ENCODE data around the gene PCDHGA5.
"Not testable (repeated sequence)": the region's sequence is repeated elsewhere in the genome, so short reads cannot be mapped to it uniquely, and the experiment has no call there.

PCDHGA5 gene

DNA sequence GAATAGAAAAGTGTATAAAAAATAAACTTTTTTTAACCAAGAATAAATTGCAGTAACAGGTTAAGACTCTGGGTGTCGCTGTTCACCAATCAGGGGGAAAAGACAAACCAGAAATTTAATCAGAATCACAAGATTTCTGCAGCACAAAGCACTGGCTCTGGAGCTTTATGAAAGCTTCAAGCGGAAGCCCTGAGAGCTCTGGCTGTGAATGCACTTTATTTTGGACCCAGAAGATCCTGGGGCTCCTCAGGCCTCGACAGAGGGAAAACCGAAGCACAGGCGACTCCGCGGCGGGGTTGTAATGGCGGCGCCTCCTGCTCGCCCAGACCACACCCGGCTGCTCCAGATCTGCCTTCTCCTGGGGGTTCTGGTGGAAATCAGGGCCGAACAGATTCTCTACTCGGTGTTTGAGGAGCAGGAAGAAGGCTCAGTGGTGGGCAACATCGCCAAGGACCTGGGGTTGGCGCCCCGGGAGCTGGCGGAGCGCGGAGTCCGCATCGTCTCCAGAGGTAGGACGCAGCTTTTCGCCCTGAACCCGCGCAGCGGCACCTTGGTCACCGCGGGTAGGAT lies 9.0 kb upstream of the PCDHGA5 start, which contains the start of gene PCDHGA4:
PCDHGA4 (plus strand) TSS at position 122 of the 570 bp plus-strand sequence; CDS start at position 209, 87 bp downstream.
- no peak for DNase-seq

DNA sequence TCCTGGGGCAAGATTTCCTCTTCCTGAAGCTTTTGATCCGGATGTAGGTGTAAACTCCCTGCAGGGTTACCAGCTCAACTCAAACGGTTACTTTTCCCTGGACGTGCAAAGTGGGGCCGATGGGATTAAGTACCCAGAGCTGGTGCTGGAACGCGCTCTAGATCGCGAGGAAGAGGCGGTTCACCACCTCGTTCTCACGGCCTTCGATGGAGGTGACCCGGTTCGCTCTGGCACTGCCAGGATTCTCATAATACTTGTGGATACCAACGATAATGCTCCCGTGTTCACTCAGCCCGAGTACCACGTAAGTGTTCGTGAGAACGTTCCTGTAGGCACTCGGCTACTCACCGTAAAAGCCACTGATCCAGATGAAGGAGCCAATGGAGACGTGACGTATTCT lies 8.3 kb upstream of the PCDHGA5 start:
- no peak for DNase-seq

- no peak for DNase-seq
Observed at GRCh38 chr5:141356133-141356532, 7.8 kb upstream of the PCDHGA5 start.

GRCh38 chr5:141356950-141357349 lies 7.0 kb upstream of the PCDHGA5 start:
- no peak for DNase-seq

- DNase-seq, result peak; percentile 18
Observed at GRCh38 chr5:141359790-141360426, 4.1 kb upstream of the PCDHGA5 start, which contains the start of gene PCDHGB2. PCDHGB2 (plus strand) TSS chr5:141359994; CDS start chr5:141360136, 142 bp downstream.

DNA sequence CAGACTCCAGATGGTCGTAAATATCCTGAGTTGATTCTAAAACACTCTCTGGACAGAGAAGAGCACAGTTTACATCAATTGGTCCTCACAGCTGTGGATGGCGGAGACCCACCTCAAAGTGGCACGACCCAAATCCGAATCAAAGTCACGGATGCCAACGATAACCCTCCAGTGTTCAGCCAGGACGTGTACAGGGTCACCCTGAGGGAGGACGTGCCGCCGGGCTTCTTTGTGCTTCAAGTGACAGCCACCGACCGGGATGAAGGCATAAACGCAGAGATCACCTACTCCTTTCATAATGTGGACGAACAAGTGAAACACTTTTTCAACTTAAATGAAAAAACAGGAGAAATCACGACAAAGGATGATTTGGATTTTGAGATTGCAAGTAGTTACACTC lies 3.3 kb upstream of the PCDHGA5 start:
- DNase-seq, result no peak

GRCh38 chr5:141362719-141363118 lies 1.2 kb upstream of the PCDHGA5 start:
- DNase-seq, result no peak

DNA sequence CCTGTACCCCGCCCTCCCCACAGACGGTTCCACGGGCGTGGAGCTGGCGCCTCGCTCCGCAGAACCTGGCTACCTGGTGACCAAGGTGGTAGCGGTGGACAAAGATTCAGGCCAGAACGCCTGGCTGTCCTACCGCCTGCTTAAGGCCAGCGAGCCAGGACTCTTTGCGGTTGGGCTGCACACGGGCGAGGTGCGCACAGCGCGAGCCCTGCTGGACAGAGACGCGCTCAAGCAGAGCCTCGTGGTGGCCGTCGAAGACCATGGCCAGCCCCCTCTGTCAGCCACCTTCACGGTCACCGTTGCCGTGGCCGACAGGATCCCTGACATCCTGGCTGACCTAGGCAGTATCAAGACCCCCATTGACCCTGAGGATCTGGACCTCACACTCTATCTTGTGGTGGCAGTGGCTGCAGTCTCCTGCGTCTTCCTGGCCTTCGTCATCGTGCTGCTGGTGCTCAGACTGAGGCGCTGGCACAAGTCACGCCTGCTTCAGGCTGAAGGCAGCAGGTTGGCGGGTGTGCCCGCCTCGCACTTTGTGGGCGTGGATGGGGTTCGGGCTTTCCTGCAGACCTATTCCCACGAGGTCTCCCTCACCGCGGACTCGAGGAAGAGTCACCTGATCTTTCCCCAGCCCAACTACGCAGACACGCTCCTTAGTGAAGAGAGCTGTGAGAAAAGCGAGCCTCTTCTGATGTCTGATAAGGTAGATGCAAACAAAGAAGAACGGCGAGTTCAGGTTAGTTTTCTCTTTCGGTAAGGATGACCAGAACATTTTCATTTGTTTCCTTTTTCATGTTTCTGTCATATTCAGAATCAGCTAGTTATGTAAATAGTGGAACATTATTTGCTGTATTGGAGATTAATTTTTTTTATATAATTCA lies 2.3 kb downstream of the PCDHGA5 start:
- DNase-seq, result no peak

- no peak for DNase-seq
Observed at GRCh38 chr5:141369994-141370848, 6.3 kb downstream of the PCDHGA5 start, which contains the start of gene PCDHGB3. PCDHGB3 (plus strand) TSS chr5:141370242; CDS start chr5:141370395, 153 bp downstream.

DNA sequence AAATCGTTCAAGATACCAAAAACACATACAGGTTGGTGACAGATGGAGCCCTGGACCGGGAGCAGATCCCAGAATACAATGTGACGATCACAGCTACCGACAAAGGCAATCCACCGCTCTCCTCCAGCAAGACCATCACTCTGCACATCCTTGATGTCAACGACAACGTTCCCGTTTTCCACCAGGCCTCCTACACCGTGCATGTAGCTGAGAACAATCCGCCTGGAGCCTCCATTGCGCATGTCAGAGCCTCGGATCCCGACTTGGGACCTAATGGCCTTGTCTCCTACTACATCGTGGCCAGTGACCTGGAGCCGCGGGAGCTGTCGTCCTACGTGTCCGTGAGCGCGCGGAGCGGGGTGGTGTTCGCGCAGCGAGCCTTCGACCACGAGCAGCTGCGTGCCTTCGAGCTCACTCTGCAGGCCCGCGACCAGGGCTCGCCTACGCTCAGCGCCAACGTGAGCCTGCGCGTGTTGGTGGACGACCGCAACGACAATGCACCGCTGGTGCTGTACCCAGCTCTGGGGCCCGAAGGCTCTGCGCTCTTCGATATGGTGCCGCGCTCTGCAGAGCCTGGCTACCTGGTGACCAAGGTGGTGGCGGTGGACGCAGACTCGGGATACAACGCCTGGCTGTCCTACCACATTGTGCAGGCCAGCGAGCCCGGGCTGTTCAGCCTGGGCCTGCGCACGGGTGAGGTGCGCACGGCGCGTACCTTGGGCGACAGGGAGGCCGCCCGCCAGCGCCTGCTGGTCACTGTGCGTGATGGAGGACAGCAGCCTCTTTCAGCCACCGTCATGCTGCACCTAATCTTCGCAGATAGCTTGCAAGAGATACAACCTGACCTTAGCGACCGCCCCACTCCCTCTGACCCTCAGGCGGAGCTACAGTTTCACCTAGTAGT lies 7.9 kb downstream of the PCDHGA5 start:
- no peak for DNase-seq

- DNase-seq, result no peak
Observed at GRCh38 chr5:141373673-141374317, 9.8 kb downstream of the PCDHGA5 start, which contains the start of gene PCDHGA6. PCDHGA6 (plus strand) TSS chr5:141373891; CDS start chr5:141374084, 193 bp downstream.

- DNase-seq, result no peak
Observed at GRCh38 chr5:141374627-141375026, 10.7 kb downstream of the PCDHGA5 start.

DNA sequence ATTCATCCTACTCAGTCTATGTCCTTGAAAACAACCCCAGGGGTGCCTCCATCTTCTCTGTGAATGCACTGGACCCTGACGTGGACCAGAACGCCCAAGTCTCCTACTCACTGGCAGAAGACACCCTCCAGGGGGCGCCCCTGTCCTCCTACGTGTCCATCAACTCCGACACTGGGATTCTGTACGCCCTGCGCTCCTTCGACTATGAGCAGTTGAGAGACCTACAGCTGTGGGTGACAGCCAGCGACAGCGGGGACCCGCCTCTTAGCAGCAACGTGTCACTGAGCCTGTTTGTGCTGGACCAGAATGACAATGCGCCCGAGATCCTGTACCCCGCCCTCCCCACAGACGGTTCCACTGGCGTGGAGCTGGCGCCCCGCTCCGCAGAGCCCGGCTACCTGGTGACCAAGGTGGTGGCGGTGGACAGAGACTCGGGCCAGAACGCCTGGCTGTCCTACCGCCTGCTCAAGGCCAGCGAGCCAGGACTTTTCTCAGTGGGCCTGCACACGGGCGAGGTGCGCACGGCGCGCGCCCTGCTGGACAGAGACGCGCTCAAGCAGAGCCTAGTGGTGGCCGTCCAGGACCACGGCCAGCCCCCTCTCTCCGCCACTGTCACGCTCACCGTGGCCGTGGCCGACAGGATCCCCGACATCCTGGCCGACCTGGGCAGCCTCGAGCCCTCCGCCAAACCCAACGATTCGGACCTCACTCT lies 11.6 kb downstream of the PCDHGA5 start:
- not testable (repeated sequence) for DNase-seq

GRCh38 chr5:141382469-141383294 lies 18.7 kb downstream of the PCDHGA5 start, which contains the start of gene PCDHGA7:
PCDHGA7 (plus strand) TSS chr5:141382742; CDS start chr5:141382900, 158 bp downstream.
- DNase-seq, result no peak

GRCh38 chr5:141383345-141383744 lies 19.4 kb downstream of the PCDHGA5 start:
- DNase-seq, result no peak

- no peak for DNase-seq
Observed at GRCh38 chr5:141384471-141385267, 20.7 kb downstream of the PCDHGA5 start.

DNA sequence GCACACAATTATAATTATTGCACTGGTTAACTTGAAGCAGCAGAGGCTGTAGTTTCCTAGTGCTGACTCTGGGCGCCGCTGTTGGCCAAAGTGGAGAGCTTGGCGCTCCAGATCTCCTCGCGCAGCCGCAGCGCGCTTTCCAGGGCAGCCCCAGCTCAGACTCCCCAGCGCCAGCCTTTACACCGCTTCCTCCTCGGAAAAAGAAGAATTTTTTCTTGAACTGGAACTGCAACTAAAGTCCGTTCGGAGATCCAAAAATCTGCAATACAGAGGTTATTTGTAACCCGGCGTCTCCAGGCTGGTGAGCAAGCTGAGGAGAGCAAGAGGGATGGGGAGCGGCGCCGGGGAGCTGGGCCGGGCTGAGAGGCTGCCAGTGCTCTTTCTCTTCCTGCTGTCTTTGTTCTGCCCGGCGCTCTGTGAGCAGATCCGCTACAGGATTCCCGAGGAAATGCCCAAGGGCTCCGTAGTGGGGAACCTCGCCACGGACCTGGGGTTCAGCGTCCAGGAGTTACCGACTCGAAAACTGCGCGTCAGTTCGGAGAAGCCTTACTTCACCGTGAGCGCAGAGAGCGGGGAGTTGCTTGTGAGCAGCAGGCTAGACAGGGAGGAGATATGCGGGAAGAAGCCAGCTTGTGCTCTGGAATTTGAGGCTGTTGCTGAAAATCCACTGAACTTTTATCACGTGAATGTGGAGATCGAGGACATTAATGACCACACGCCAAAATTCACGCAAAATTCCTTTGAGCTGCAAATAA lies 23.8 kb downstream of the PCDHGA5 start, which contains the start of gene PCDHGB4:
PCDHGB4 (plus strand) TSS at position 142 of the 755 bp plus-strand sequence; CDS start at position 329, 187 bp downstream.
- not testable (repeated sequence) for DNase-seq
